Gastroesophageal sphincter (tissue), 3 donors: ENCODE data around the gene ATP8A1.

ENCODE experiments used
- CTCF ChIP-seq, 4 experiments: fragments of 200-600 bp in 2 of 4; fragments of 450-650 bp in 2 of 4; sonication (generic) in 1 of 4; IDR thresholded peaks; one replicate each; pipeline ENCODE4 v1.5.1; 2017 to 2019; ENCODE audit warnings: antibody characterized with exemption in 4 of 4, mild to moderate bottlenecking in 2 of 4, moderate library complexity in 2 of 4
- POLR2A ChIP-seq, 2 donors: fragments of 450-650 bp; IDR thresholded peaks; one replicate each; pipeline ENCODE4 v1.6.1; 2017; ENCODE audit warnings: antibody characterized with exemption in 2 of 2, mild to moderate bottlenecking in 2 of 2, moderate library complexity in 1 of 2
- POLR2AphosphoS5 ChIP-seq: sonication (generic); formaldehyde crosslinking; IDR thresholded peaks from one replicate; pipeline ENCODE4 v1.6.1; 2017; ENCODE audit warnings: antibody characterized with exemption

- TF ChIP-seq POLR2AphosphoS5 (no peak), CTCF (IDR thresholded peaks at IDR 0.05) (no peak), POLR2A (IDR thresholded peaks at IDR 0.05) (no peak)
These were observed 38.9 kb downstream of the ATP8A1 start for GRCh38 chr4:42618023-42618422.
